HCT116 (cell line): ENCODE measurements around the gene TELO2.

Source experiments
- ATF3 ChIP-seq: IDR thresholded peaks from 2 replicates; pipeline ENCODE4 v1.6.1; 2012
- CEBPB ChIP-seq: IDR thresholded peaks from 2 replicates; pipeline ENCODE4 v1.6.1; 2012; ENCODE audit warnings: low read depth
- CTCF ChIP-seq, 3 experiments: fragments of 200-600 bp in 1 of 3; sonication (generic) in 1 of 3; IDR thresholded peaks in 2 of 3; conservative IDR thresholded peaks in 1 of 3; 2 replicates each; pipeline ENCODE4 v1.5.1; 2012 to 2017; ENCODE audit warnings: low read depth in 2 of 3, low read length in 2 of 3, antibody characterized with exemption in 1 of 3, borderline replicate concordance in 1 of 3, control low read depth in 1 of 3, mild to moderate bottlenecking in 1 of 3, mixed read lengths in 1 of 3, mixed run types in 1 of 3, moderate library complexity in 1 of 3; ENCODE audit not compliant: insufficient read depth in 1 of 3
- EGR1 ChIP-seq: IDR thresholded peaks from 2 replicates; pipeline ENCODE4 v1.6.1; 2012; ENCODE audit warnings: low read depth
- EZH2 ChIP-seq: fragments of 200-600 bp; sonication (generic); IDR thresholded peaks from 2 replicates; pipeline ENCODE4 v1.6.1; 2017; ENCODE audit warnings: antibody characterized with exemption, mixed run types
- EZH2phosphoT487 ChIP-seq: fragments of 200-600 bp; IDR thresholded peaks from 2 replicates; pipeline ENCODE4 v1.6.1; 2018; ENCODE audit warnings: antibody characterized with exemption, borderline replicate concordance
- FOSL1 ChIP-seq: IDR thresholded peaks from 2 replicates; pipeline ENCODE4 v1.6.1; 2012; ENCODE audit warnings: low read depth
- POLR2A ChIP-seq: IDR thresholded peaks from 2 replicates; pipeline ENCODE4 v1.7.0; 2011; ENCODE audit warnings: borderline replicate concordance; ENCODE audit not compliant: insufficient read depth, insufficient read length; ENCODE audit errors: extremely low read depth
- RAD21 ChIP-seq: IDR thresholded peaks from 2 replicates; pipeline ENCODE4 v1.6.1; 2012; ENCODE audit warnings: low read depth, mild to moderate bottlenecking
- SIN3A ChIP-seq: IDR thresholded peaks from 2 replicates; pipeline ENCODE4 v1.6.1; 2012; ENCODE audit warnings: low read depth
- SP1 ChIP-seq: IDR thresholded peaks from 2 replicates; pipeline ENCODE4 v1.6.1; 2012; ENCODE audit warnings: low read depth
- YY1 ChIP-seq: IDR thresholded peaks from 2 replicates; pipeline ENCODE4 v1.6.1; 2011; ENCODE audit warnings: low read length, low read depth, moderate library complexity, mild to moderate bottlenecking; ENCODE audit not compliant: insufficient replicate concordance; ENCODE audit errors: extremely low read depth
- TF ChIP-seq, protein P1 (sequence below): IDR thresholded peaks from 2 replicates; pipeline ENCODE4 v1.6.1; 2012

DNA sequence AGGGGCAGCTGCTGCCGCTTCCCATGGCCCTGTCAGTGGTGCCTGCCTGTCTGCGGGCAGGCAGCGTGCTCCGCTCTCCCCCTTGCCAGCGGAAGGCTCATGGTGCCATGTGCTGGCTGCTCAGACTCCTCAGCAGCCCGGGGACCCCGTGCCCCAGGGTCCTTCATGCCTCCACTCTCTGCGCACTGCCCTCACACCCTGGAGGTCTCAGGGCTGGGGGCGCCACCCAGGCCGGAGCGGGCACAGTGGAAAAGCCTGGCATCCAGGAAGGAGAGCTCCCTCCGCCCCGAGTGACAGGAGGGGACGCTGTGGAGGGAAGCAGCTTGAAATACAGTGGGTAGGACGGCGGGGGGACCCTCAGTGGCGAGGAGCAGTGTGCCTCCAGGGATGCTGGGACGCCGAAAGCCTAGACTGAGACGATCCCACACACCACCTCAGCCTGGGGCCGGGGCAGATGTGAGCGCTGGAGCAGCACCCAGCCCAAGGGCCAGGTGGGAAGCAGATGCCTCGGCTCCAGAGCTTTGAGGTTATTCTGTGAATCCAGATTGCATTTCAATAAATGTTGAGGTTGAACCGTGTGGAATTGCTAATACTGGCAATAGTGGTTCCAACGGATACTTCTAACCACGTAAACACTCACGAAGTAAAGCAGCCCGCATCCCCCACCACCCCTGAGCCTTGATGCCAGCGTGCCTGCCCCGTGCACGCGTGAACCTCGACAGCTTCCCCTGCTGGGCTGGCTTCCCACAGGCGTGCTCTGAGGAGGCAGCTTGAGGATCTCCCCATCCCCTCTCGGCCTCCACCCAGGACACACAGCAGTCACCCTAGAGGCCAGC is 46.8 kb downstream of the TELO2 start:
- no peak for TF ChIP-seq SIN3A
- no peak for TF ChIP-seq CTCF (IDR thresholded peaks at IDR 0.05 in 2 of 3, conservative IDR thresholded peaks at IDR 0.05 in 1 of 3; ENCODE audit: borderline replicate concordance in 1 of 3, insufficient read depth in 1 of 3, low read depth in 2 of 3, low read length in 2 of 3)
- TF ChIP-seq CEBPB: no peak
- no peak for TF ChIP-seq SP1
- no peak for TF ChIP-seq EZH2phosphoT487
- TF ChIP-seq POLR2A: no peak
- TF ChIP-seq, protein P1, sequence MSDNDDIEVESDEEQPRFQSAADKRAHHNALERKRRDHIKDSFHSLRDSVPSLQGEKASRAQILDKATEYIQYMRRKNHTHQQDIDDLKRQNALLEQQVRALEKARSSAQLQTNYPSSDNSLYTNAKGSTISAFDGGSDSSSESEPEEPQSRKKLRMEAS: no peak
- TF ChIP-seq FOSL1: no peak
- TF ChIP-seq EZH2: no peak
- no peak for TF ChIP-seq EGR1
- TF ChIP-seq ATF3: no peak
- TF ChIP-seq YY1: no peak
- TF ChIP-seq RAD21: no peak
